ENCODE measurements around the gene RAPGEF2.

The RAPGEF2 gene

GRCh38 chr4:159334461-159334860 is 231.6 kb downstream of the RAPGEF2 start:
- DNase-seq: no peak

GRCh38 chr4:159337041-159337440 is 234.2 kb downstream of the RAPGEF2 start:
- DNase-seq: no peak

GRCh38 chr4:159341522-159341921 is 238.6 kb downstream of the RAPGEF2 start:
- DNase-seq: no peak

GRCh38 chr4:159342374-159342773 is 239.5 kb downstream of the RAPGEF2 start:
- DNase-seq: no peak

- no peak for DNase-seq
These were observed 240.2 kb downstream of the RAPGEF2 start for GRCh38 chr4:159343116-159343515.

- DNase-seq: no peak
These were observed 242.0 kb downstream of the RAPGEF2 start for GRCh38 chr4:159344877-159345276.

GRCh38 chr4:159346681-159347080 is 243.8 kb downstream of the RAPGEF2 start:
- no peak for DNase-seq

- no peak for DNase-seq
These were observed 244.9 kb downstream of the RAPGEF2 start for GRCh38 chr4:159347813-159348212.

GRCh38 chr4:159349332-159349731 is 246.5 kb downstream of the RAPGEF2 start:
- DNase-seq: no peak

- no peak for DNase-seq
These were observed 249.7 kb downstream of the RAPGEF2 start for GRCh38 chr4:159352609-159353008.

- DNase-seq: no peak
These were observed 250.7 kb downstream of the RAPGEF2 start for GRCh38 chr4:159353422-159354116.

GRCh38 chr4:159355466-159355865 is 252.6 kb downstream of the RAPGEF2 start:
- no peak for DNase-seq

- no peak for DNase-seq
These were observed 254.5 kb downstream of the RAPGEF2 start for GRCh38 chr4:159357350-159357749.

GRCh38 chr4:159358226-159358625 is 255.3 kb downstream of the RAPGEF2 start:
- no peak for DNase-seq

GRCh38 chr4:159360549-159360948 is 257.7 kb downstream of the RAPGEF2 start:
- DNase-seq: no peak

- DNase-seq: no peak
These were observed 260.5 kb downstream of the RAPGEF2 start for GRCh38 chr4:159363361-159363760.

- no peak for DNase-seq
These were observed 264.3 kb downstream of the RAPGEF2 start for GRCh38 chr4:159366966-159367780.

GRCh38 chr4:159367781-159368080 is 264.9 kb downstream of the RAPGEF2 start:
- no peak for DNase-seq

GRCh38 chr4:159368320-159368719 is 265.4 kb downstream of the RAPGEF2 start:
- DNase-seq: no peak

GRCh38 chr4:159369256-159369655 is 266.4 kb downstream of the RAPGEF2 start:
- no peak for DNase-seq

GRCh38 chr4:159370286-159370685 is 267.4 kb downstream of the RAPGEF2 start:
- no peak for DNase-seq

GRCh38 chr4:159374749-159375530 is 272.1 kb downstream of the RAPGEF2 start:
- no peak for DNase-seq

GRCh38 chr4:159376289-159376688 is 273.4 kb downstream of the RAPGEF2 start:
- no peak for DNase-seq
